SK-MEL-5 (cell line): ENCODE measurements around the gene UBE3D. TPM values are rescaled to one million over a fixed set of nuclear protein-coding genes. Genes with fewer than 3 reads are reported as not detected.
"Not testable (repeated sequence)": the region's sequence is repeated elsewhere in the genome, so short reads cannot be mapped to it uniquely, and the experiment has no call there.

ENCODE experiments used
- DNase-seq: peaks from one replicate; pipeline ENCODE4 v3.0.0-alpha.2; 2016; ENCODE audit warnings: low read depth, low spot score
- in situ Hi-C: cut with HindIII; loops from 2 replicates; pipeline ENCODE4 v1.10.0; 2016; ENCODE audit warnings: low sequenced_read_pairs, high pct_unique_total_duplicates, low pct_unique_long_range_greater_than_20kb
- small RNA-seq, 2 experiments: library from RNA; depleted of rRNA; stranded (forward); fragments of <200 nt; gene quantifications; one replicate each; pipeline ENCODE3, GENCODE V24; 2014
- total RNA-seq: library from RNA; depleted of rRNA; stranded (reverse); fragments of >200 nt; shearing (Covaris generic); gene quantifications from 2 replicates; pipeline ENCODE4 v1.2.3, GENCODE V29; 2014; rRNA removed

UBE3D gene
- total RNA-seq, 1 experiment from 2014 or later: 6.1 TPM

DNA sequence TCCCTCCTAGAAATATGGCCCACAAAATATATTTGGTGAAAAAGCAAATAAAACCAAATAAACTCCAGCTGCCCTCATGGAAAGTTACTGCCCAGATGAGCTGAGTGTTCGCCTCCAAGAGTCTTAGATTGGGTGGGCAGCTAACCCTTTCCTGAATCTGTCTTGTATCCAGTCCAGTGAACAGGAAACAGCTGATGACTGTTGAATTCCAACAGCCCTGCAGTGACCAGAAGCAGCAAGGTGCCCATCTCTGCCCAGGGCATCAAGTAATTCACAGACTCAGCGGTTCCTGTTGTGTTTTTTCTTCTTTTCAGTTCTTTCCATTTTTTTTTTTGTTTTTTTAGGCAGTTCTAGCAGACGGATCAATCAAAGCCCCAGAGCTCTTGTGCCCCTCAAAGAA is 199.2 kb downstream of the UBE3D start:
- in situ Hi-C loops: no loop called here
- no peak for DNase-seq

DNA sequence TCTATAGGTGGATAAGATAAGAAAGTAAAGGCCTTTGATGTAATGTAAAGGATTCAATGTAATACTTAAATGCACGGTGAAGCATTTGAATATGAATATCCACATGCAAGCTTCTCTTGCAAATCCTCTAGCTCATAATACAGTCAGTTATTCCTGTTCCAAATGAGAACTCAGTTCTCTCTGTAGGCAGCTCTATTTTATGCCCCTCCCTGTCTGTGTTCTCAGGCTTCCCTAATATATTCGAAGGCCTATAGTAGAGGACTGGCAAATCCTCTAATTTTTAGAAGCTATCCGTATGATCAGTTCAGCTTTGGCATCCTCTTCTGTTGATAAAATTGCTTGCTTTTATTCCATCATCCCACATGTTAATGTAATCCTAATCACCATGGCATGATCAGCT is 200.2 kb downstream of the UBE3D start:
- in situ Hi-C loops: no loop called here
- DNase-seq: no peak

DNA sequence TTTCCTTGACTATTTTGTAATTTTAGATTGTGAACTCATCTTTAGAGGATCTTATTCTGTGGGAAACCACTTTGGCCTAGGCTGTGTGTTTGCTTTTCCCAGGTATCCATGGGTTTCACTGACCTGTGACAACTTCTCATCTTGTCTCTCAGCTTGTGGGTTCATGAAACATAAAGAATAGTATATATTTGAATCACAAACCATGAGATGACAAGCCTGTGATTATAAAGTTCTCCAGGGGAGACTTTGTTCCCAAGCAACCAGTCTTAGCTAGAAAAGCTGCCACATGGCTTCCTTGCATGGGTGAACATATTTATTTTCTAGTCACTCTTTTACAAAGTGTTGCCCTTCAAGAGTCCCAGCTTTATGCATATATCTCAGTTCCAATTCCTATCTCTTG is 201.9 kb downstream of the UBE3D start:
- in situ Hi-C loops: no loop called here
- DNase-seq: no peak

DNA sequence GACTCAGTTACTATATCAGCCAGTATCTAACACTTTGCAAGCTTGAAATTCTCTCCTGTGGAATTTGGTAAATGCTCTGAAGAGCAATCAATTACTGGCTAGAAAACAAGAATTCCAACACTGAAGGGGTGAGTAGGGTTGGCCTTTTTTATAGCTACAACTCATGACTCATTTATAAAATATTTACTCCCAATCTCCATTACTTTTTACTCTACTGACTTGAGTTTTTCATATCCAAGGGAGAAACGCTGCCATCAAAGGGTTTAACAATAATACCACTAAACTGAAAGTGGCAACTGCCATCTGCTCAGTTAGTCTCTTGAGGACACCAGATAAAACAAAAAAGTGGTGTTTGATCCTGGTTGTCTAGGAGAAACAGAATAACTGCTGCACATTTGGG is 203.1 kb downstream of the UBE3D start:
- DNase-seq: no peak
- in situ Hi-C loops: no loop called here

- DNase-seq: no peak
- in situ Hi-C loops: no loop called here
Observed at GRCh38 chr6:82861121-82861520, 204.5 kb downstream of the UBE3D start.

- DNase-seq, in situ Hi-C loops: not testable (repeated sequence)
Observed at GRCh38 chr6:82856077-82856476, 209.6 kb downstream of the UBE3D start.

DNA sequence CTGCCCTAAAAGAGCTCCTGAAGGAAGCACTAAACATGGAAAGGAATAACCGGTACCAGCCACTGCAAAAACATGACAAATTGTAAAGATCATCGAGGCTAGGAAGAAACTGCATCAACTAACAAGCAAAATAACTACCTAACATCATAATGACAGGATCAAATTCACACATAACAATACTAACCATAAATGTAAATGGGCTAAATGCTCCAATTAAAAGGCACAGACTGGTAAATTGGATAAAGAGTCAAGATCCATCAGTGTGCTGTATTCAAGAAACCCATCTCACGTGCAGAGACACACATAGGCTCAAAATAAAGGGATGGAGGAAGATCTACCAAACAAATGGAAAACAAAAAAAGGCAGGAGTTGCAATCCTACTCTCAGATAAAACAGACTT is 212.7 kb downstream of the UBE3D start:
- DNase-seq, in situ Hi-C loops: not testable (repeated sequence)

- no peak for DNase-seq
- in situ Hi-C loops: no loop called here
Observed at GRCh38 chr6:82843291-82843885, 222.3 kb downstream of the UBE3D start.

DNA sequence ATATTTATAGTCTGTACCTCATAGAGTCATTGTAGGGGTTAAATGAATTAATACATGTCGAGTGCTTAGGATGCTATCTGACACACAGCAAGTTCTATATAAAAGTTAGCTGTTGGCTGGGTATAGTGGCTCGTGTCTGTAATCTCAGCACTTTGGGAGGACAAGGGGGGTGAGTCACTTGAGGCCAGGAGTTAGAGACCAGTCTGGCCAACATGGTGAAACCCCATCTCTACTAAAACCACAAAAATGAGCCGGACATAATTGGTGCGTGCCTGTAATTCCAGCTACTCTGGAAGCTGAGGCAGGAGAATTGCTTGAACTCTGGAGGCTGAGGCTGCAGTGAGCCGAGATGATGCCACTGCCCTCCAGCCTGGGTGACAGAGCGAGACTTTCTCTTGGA is 222.9 kb downstream of the UBE3D start:
- DNase-seq: no peak
- in situ Hi-C loops: no loop called here

Small RNA genes within 50 kb of the gene (small RNA-seq; reads per million reads assigned to genes)
- 0 to 0.24 reads per million in 2 experiments for gene LAP3P1

Other genes with a start within 250 kb of the UBE3D start
- 5.3 and 11.5 TPM in 2 replicates for gene DOP1A, start 1.8 kb upstream of the UBE3D start, total RNA-seq
- gene PGM3, start 127.4 kb upstream of the UBE3D start, total RNA-seq: 27.0 and 27.2 TPM in 2 replicates
- 2.8 and 3.1 TPM in 2 replicates for gene RWDD2A, start 127.5 kb upstream of the UBE3D start, total RNA-seq